Stimulated activated CD8-positive, alpha-beta memory T cell treated with anti-CD3 and anti-CD28 coated beads, Interleukin-15, amount 100 ng/mL, for 24 hours (primary cell): ENCODE results near the gene FOXP1.

Experiments
- DNase-seq: peaks from one replicate; pipeline ENCODE4 v3.0.0-alpha.2; 2020; ENCODE audit warnings: low read depth

Gene FOXP1

DNA sequence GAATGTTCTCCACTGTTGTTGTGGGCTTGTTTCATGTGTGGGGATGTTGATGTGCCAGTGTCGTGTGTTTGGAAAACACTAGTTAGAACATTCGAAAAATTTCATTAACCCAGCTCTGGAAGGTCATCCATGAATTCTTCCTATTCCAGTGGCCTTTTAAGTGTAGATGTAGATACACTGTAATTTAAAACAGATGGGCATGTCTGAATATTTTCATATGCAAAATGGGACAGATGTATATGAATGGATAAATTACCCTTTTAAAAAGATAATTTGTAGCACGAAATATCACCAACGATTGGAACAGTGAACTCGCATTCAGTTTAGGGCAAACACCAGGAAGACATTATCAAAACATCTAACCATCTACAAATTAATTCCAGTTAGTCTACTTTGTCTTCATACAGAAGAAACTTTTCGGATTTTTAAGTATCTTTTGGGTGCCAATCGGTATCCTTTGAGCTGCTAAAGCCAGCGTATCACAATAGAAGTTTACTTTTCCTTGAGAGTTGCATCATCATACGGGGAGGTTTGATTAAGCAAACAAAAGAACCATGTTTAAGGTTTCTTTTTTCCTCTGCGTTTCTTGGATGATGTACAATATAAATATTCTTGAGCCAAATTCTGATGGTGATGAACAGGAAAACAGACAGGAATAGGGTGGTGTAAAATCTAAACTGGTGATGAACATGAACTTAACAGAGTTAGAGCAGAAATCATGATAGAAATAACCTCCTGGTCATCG is 528.1 kb downstream of the FOXP1 start:
- no peak for DNase-seq

DNA sequence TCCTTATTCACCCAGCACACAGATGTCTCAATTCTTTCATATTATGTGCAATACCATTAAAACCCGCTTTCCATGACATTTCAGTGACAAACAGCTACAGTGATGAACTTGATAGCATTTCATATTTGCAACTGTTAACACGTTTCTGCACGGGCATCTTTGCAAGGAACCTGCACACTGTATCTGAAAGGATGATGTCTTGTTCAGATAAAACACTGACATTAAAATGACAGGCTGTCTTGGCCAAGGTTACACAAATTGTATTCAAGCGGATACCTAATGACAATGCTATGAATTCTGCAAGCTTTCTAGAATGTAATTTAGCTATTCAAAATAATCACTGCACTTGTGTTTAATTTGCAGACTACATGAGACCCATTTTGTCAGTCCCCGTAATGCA is 529.2 kb downstream of the FOXP1 start:
- no peak for DNase-seq

GRCh38 chr3:71053495-71053894 is 530.0 kb downstream of the FOXP1 start:
- DNase-seq, result no peak

GRCh38 chr3:71052716-71053115 is 530.8 kb downstream of the FOXP1 start:
- DNase-seq, result no peak

- DNase-seq, result no peak
Measured at GRCh38 chr3:71051893-71052687, 531.4 kb downstream of the FOXP1 start.

GRCh38 chr3:71051259-71051595 is 532.3 kb downstream of the FOXP1 start:
- DNase-seq, result no peak

- DNase-seq, result no peak
Measured at GRCh38 chr3:71050538-71051258, 532.8 kb downstream of the FOXP1 start.

DNA sequence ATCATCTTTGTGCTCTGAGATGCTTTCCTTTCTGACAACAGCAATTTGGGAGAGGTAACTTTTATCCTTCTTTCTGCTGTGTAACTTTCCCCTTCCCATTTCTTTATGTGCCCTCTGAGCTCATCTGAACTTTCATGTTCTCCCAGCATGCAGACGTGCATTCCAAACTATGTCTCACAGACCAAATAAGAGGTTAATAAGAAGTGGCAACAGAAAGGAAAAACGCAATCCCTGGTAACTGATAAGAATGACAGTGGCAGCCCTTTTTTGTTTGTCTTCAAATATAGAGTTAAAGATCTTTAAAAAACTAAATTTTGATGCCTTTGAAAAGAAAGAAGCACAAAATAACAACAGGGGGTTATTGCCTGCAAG is 533.4 kb downstream of the FOXP1 start:
- no peak for DNase-seq

DNA sequence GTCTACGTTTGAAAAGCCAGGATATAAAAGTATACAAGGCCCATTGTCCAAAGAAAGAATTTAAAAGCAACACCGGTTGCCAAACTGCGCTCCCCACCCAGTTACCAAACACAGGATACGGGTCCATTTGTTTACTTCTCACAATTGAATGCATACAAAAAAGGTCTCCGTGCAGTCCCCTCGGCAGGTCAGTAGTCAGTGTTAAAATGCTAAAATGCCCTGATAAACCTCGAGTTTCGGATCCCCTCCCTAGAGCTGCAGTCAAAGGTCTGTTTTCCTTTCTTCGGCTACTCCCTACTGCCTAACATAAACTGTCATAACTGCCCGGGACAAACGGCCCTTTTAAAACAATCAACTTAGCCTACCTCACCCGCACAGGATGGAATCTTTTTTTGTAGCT is 534.6 kb downstream of the FOXP1 start:
- DNase-seq, result no peak

- DNase-seq, result no peak
Measured at GRCh38 chr3:71047616-71048531, 535.7 kb downstream of the FOXP1 start.

- no peak for DNase-seq
Measured at GRCh38 chr3:71046791-71047190, 536.7 kb downstream of the FOXP1 start.

- no peak for DNase-seq
Measured at GRCh38 chr3:71045917-71046282, 537.6 kb downstream of the FOXP1 start.

DNA sequence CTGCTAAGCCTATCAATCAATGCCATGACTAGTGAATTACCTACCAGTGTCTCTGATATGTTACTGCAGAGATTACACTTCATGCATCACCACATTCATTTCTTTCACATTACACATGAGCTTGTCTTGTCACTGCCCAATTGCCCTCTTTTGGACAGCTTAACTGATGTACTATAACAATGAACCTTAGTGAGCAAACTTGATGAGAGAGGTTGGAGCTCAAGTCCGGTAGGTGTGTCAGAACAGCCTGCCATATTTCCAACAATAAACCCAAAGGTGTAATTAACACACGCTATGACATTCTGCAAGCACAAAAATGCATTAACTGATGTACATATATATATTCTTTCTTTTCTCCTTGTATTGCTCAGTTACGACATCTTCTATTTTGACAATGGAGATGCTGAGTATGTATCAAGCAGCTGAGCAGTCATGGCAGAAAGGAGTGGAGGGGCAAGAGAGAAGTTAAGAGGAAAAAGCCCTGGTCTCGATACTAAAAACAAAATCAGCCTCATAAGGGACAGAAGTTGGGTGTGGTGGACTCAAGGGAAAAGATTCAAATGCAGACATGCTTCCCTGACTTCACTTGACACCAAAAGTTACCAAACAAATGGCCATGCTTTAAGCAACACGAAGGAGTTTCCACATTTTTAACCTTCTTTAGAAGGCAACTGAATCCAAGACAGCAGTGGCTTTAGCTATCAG is 538.2 kb downstream of the FOXP1 start:
- no peak for DNase-seq

DNA sequence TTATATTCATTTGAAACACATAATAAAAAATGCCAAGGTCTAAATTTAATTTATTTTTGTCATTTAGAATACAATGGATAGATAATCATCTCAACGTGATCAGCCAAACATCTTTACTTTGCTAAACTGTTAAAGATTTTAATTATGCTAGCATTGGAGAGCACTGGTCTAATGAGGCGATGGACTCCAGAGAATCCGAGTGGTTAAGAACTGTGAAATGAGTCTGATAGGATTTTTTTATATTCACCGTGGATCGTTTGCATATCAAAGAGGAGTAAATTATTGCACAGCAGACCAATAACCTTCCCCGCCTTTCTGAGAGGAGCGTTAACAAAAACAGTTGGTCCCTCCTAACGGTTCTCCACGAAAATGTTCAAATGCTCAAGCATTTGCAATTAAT is 540.8 kb downstream of the FOXP1 start:
- DNase-seq, result no peak

DNA sequence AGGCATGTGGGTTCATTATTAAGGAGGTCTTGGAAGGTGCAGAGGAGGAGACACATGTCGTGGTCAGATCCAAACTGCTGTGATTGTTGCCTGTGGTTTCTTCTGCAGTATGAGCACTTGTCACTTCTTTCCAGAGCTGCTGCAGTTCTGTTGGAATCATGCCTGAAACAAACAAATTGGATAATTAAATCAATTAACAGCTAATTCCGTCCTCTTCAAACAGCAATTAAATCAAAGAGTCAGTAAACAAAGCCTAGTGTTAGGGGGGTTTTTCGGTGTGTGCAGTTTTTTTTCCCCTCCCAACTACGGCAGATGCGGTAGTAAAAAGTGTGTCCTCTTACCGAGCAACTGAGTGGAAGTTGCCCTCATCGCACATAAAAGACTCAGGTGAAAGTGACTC is 542.2 kb downstream of the FOXP1 start:
- DNase-seq, result no peak

DNA sequence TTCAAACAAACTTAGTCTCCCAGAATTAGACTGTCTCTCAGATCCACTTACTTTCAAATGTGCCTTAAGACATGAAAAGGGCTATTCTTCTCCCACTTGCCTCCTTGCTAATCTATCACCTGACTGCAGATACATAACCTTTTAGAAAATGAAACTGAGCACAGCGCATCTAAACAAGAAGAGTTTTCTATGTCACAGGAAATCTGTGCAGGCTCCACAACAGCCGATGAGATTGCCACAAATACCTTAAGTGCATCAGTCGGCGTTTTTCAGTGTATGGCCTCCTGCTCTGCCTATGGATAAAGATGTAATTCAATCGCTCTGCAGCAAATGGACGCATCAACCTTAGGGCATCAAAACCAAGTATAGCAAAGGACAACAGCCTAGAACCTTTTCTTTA is 544.2 kb downstream of the FOXP1 start:
- DNase-seq, result no peak

GRCh38 chr3:71037775-71038174 is 545.8 kb downstream of the FOXP1 start:
- DNase-seq, result no peak

DNA sequence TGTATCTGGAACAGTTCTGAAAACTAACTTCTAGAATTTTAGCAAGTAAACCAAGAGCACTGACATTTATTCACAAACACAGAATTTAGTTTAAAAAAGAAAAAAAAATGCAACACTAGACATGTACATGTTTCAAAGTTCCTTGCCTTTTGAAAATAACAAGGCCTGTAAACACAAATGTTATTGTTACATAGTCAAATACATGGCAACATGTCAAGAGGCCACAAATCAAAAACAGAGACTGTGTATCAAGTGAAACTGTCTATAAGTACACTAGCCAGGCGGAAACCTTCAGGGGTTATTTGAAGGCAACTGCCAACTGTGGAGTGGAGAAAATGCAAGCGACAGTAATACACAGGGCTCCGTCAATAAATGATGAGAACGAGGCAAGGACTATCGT is 547.6 kb downstream of the FOXP1 start:
- DNase-seq, result no peak

GRCh38 chr3:71035314-71035713 is 548.2 kb downstream of the FOXP1 start:
- no peak for DNase-seq

GRCh38 chr3:71033681-71034220 is 549.8 kb downstream of the FOXP1 start:
- no peak for DNase-seq

- DNase-seq, result no peak
Measured at GRCh38 chr3:71031914-71032521, 551.5 kb downstream of the FOXP1 start.
